OCI-LY3 (cell line): ENCODE results near the gene LBR.

ENCODE experiments used
- H2AFZ ChIP-seq: fragments of 200-600, 300-600 bp; shearing (Covaris generic); 2 replicates; pipeline ENCODE4 v1.6.0; 2014; ENCODE audit warnings: antibody characterized with exemption, low read depth, low read length
- H3K27ac ChIP-seq: fragments of 200-600, 300-600 bp; sonication (generic); 2 replicates; pipeline ENCODE4 v1.5.1; 2014; ENCODE audit warnings: mild to moderate bottlenecking, low read length, moderate library complexity, mixed read lengths
- H3K27me3 ChIP-seq: fragments of 200-600, 300-600 bp; sonication (generic); 2 replicates; pipeline ENCODE4 v1.6.1; 2014; ENCODE audit warnings: low read depth, low read length, mixed read lengths
- H3K36me3 ChIP-seq: fragments of 200-600, 300-600 bp; sonication (generic); replicated peaks from 2 replicates; pipeline ENCODE3; 2014; ENCODE audit warnings: low read depth, low read length, mixed read lengths
- H3K4me1 ChIP-seq: fragments of 300-600, 200-600 bp; sonication (generic); 2 replicates; pipeline ENCODE4 v1.6.1; 2014; ENCODE audit warnings: low read length, mixed read lengths
- H3K4me2 ChIP-seq: fragments of 200-600, 300-600 bp; sonication (generic); 2 replicates; pipeline ENCODE4 v1.6.1; 2014; ENCODE audit warnings: low read length, mixed read lengths
- H3K4me3 ChIP-seq: fragments of 300-600, 200-600 bp; sonication (generic); 2 replicates; pipeline ENCODE4 v1.5.1; 2014; ENCODE audit warnings: antibody characterized with exemption, mild to moderate bottlenecking, low read length, moderate library complexity
- H3K79me2 ChIP-seq: fragments of 300-600, 200-600 bp; shearing (Covaris generic); 2 replicates; pipeline ENCODE4 v1.6.1; 2014; ENCODE audit warnings: mild to moderate bottlenecking, low read length, mixed read lengths
- H3K9ac ChIP-seq: fragments of 300-600, 200-600 bp; shearing (Covaris generic); 2 replicates; pipeline ENCODE4 v1.6.0; 2014; ENCODE audit warnings: mild to moderate bottlenecking, low read length, moderate library complexity
- H3K9me3 ChIP-seq: fragments of 200-600, 300-600 bp; shearing (Covaris generic); 2 replicates; pipeline ENCODE4 v1.6.1; 2014; ENCODE audit warnings: low read length, mixed read lengths; ENCODE audit not compliant: insufficient read depth
- H4K20me1 ChIP-seq: fragments of 200-600, 300-600 bp; sonication (generic); 2 replicates; pipeline ENCODE4 v1.6.1; 2016; ENCODE audit warnings: low read length, mixed read lengths; ENCODE audit not compliant: insufficient read depth
- EZH2phosphoT487 ChIP-seq: fragments of 200-600 bp; shearing (Covaris generic); IDR thresholded peaks from 2 replicates; pipeline ENCODE4 v1.6.1; 2018; ENCODE audit warnings: antibody characterized with exemption, mixed run types, low read depth
- TF ChIP-seq, protein P1 (sequence below): fragments of 200-600, 300-600 bp; sonication (generic); IDR thresholded peaks from 2 replicates; pipeline ENCODE4 v1.5.1; 2014; ENCODE audit warnings: antibody characterized with exemption, low read length, low read depth

The LBR gene

DNA sequence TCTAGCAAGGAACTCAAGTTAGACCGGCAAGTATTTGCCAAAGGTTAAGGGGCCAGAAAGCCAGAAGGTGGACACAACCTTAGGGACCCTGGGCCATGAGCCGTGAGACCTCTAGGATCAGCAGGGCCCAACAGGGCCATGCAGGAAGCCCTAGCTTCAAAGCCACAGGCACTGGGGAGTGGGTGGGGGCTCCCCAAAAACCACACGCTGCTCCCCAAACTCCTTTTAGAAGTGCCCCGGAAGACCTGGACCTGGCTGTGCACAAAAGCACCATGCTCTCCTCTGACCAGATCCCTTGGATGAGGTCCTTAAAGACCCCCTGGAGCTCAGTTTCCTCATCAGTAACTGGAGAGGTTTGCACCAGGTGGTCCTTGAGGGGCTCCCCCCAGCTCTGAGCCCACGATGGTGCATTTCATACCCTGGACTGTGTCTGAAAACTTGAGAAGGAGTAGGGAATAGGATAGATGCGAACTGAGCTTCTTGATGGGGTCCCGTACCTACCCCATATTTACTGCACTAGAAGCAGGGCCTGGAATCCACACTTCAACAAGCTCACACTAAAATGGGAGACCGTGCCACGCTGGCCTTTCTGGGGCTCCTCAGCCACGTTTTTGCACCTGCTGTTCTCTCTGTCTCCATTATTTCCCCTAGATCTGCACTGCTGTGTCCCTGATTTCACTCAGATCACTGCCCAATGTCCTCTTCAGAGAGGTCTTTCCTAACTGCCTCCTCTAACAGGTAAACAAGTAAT is 40.6 kb upstream of the LBR start:
- H2AFZ ChIP-seq = no peak overlapping the region
- peak overlapping the region; percentile 91 for H3K27ac ChIP-seq
- no peaks in the 10 kb centered on the region for H3K9me3 ChIP-seq
- peaks cover 13% of the 10 kb centered on the region for H3K4me1 ChIP-seq
- no peaks in the 10 kb centered on the region for H3K36me3 ChIP-seq
- peak overlapping the region; percentile 85 for H3K4me3 ChIP-seq
- TF ChIP-seq EZH2phosphoT487 = no peak
- TF ChIP-seq, protein P1, sequence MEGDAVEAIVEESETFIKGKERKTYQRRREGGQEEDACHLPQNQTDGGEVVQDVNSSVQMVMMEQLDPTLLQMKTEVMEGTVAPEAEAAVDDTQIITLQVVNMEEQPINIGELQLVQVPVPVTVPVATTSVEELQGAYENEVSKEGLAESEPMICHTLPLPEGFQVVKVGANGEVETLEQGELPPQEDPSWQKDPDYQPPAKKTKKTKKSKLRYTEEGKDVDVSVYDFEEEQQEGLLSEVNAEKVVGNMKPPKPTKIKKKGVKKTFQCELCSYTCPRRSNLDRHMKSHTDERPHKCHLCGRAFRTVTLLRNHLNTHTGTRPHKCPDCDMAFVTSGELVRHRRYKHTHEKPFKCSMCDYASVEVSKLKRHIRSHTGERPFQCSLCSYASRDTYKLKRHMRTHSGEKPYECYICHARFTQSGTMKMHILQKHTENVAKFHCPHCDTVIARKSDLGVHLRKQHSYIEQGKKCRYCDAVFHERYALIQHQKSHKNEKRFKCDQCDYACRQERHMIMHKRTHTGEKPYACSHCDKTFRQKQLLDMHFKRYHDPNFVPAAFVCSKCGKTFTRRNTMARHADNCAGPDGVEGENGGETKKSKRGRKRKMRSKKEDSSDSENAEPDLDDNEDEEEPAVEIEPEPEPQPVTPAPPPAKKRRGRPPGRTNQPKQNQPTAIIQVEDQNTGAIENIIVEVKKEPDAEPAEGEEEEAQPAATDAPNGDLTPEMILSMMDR = no peak
- H3K27me3 ChIP-seq = no peaks in the 10 kb centered on the region
- H3K9ac ChIP-seq = peak overlapping the region; percentile 95
- H3K79me2 ChIP-seq = no peaks in the 10 kb centered on the region
- H4K20me1 ChIP-seq = no peaks in the 10 kb centered on the region
- H3K4me2 ChIP-seq = peak overlapping the region; percentile 90

DNA sequence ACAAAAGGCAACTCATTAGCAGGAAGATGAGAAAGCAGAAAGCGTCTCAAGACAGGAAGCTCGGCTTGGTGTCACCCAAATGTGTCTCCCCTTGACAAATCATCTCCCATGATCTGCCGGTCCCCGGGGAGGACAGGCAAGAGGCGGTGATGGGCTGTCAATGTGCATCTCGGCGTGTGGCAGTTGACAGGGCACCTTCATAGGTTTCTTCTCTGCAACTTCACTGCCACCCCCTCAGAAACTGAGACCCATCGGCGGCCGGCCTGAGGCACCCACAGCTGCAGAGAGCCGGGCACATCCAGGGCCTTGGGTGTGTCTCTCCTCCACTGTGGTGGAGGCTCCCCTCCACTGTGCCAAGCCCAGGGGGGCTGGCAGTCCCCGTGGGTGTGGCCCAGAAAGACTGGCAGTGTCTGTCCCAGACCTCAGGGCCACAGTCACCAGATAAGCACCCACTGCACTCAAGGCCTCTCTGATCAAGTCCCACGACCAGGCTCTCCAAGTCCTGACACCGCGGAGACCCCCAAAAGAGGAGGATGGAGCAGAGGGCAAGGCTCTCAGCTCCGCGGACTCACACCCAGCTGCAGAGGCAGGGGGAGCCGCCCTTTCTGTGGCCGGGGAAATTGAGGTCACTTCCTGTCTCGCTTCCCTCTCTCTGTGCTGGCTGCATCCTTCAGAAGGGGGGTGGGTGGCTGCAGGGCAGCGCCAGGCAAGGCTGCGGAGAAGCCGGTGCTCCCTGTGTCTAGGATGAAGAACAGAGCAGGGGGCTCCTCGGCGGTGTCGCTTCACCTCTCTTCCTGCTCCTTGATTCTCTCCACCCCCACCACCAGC is 39.6 kb upstream of the LBR start:
- Histone ChIP-seq H3K79me2 (no peaks in the 10 kb centered on the region), H3K4me2 (peak overlapping the region; percentile 90), H2AFZ (peak overlapping the region; percentile 54), H3K9me3 (no peaks in the 10 kb centered on the region), H4K20me1 (no peaks in the 10 kb centered on the region), H3K4me1 (peaks cover 13% of the 10 kb centered on the region), H3K4me3 (peak overlapping the region; percentile 85), H3K27me3 (no peaks in the 10 kb centered on the region), H3K27ac (peak overlapping the region; percentile 91), H3K9ac (peak overlapping the region; percentile 95), H3K36me3 (no peaks in the 10 kb centered on the region)
- TF ChIP-seq, protein P1 = no peak
- no peak for TF ChIP-seq EZH2phosphoT487

DNA sequence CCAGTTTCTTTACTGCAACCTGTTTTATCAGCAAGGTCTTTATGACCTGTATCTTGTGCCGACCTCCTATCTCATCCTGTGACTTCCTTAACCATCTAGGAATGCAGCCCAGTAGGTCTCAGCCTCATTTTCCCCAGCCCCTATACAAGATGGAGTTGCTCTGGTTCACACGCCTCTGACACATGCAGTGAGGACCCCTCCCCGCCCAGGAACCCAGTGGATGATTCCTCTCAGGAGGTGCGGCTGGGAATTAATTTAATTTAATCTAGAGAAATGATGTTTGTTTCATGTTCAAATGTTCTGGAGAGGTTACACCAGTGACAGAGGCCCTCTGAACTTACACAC is 39.0 kb upstream of the LBR start:
- no peaks in the 10 kb centered on the region for H3K36me3 ChIP-seq
- no peaks in the 10 kb centered on the region for H3K9me3 ChIP-seq
- no peaks in the 10 kb centered on the region for H3K79me2 ChIP-seq
- H3K27me3 ChIP-seq = no peaks in the 10 kb centered on the region
- peak overlapping the region; percentile 54 for H2AFZ ChIP-seq
- peak overlapping the region; percentile 95 for H3K9ac ChIP-seq
- peaks cover 13% of the 10 kb centered on the region for H3K4me1 ChIP-seq
- TF ChIP-seq, protein P1 = no peak
- no peak for TF ChIP-seq EZH2phosphoT487
- no peaks in the 10 kb centered on the region for H4K20me1 ChIP-seq
- H3K27ac ChIP-seq = peak overlapping the region; percentile 91
- H3K4me2 ChIP-seq = peak overlapping the region; percentile 90
- H3K4me3 ChIP-seq = peak overlapping the region; percentile 85

DNA sequence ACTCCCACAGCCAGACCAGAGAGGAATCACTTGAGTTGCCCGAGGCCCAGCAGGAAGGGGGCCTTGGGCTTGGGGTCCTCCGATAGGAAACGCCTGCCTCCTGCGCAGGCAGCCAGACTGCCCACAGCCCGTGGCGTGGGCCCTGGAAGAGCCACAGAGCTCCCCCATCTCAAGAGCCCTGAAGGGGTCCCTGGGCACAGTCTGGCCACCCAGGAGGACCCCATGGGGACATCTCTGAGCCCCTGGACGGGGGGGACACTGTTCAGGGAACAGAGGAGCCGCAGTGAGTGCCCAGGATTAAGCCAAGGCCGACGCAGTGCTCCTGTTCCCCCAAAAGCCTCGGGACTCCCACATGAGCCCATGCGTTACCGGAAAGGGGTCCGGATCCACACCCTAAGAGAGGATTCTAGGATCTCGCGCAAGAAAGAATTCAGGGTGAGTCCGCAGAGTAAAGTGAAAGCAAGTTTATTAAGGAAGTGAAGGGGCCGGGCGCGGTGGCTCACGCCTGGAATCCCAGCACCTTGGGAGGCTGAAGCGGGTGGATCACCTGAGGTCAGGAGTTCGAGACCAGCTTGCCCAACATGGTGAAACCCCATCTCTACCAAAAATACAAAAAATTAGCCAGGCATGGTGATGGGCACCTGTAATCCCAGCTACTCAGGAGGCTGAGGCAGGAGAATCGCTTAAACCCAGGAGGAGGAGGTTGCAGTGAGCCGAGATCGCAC is 38.1 kb upstream of the LBR start:
- no peak overlapping the region for H3K4me3 ChIP-seq
- H3K4me2 ChIP-seq = no peak overlapping the region
- H4K20me1 ChIP-seq = no peaks in the 10 kb centered on the region
- H3K36me3 ChIP-seq = no peaks in the 10 kb centered on the region
- H3K79me2 ChIP-seq = no peaks in the 10 kb centered on the region
- H3K27me3 ChIP-seq = no peaks in the 10 kb centered on the region
- no peaks in the 10 kb centered on the region for H3K9me3 ChIP-seq
- H3K9ac ChIP-seq = no peak overlapping the region
- TF ChIP-seq EZH2phosphoT487 = no peak
- TF ChIP-seq, protein P1 = no peak
- H3K4me1 ChIP-seq = peaks cover 13% of the 10 kb centered on the region
- no peak overlapping the region for H2AFZ ChIP-seq
- H3K27ac ChIP-seq = no peak overlapping the region
